Stimulated activated CD4-positive, alpha-beta T cell treated with anti-CD3 and anti-CD28 coated beads, Interleukin-12 subunit alpha, Interleukin-12 subunit beta, amount 100 ng/mL, for 4 hours (primary cell): ENCODE results near the gene P3H1.
"Not testable (repeated sequence)": the region's sequence is repeated elsewhere in the genome, so short reads cannot be mapped to it uniquely, and the experiment has no call there.

ENCODE experiments used
- DNase-seq: peaks from one replicate; pipeline ENCODE4 v3.0.0-alpha.2; 2020

The P3H1 gene

GRCh38 chr1:42768172-42768571 is 1.3 kb upstream of the P3H1 start:
- no peak for DNase-seq

DNA sequence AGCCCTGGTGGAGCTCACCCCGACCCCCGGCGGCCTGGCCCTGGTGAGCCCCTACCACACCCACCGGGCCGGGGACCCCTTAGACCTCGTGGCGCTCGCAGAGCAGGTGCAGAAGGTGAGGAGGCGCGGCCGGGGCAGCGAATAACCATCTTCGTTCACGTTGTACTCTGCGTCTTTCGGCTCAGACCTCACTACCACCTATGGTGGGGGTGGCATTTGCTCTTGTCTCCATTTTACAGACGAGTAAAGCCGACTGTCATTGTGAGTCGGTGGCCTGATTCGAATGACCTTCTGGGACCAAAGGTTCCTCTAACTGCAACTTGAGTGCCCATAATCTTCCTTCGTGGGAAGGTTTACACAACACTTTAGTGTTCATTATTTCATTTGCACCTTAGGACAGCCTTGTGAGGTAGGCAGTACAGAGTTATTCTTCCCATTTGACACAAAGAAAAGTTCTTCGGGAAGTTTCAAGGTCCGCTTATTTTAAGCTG is 727 bp upstream of the P3H1 start:
- no peak for DNase-seq

- peak; percentile 52 for DNase-seq
These were observed 742 bp downstream of the P3H1 start for GRCh38 chr1:42765832-42766740.

GRCh38 chr1:42765269-42765668 is 1.6 kb downstream of the P3H1 start:
- no peak for DNase-seq

DNA sequence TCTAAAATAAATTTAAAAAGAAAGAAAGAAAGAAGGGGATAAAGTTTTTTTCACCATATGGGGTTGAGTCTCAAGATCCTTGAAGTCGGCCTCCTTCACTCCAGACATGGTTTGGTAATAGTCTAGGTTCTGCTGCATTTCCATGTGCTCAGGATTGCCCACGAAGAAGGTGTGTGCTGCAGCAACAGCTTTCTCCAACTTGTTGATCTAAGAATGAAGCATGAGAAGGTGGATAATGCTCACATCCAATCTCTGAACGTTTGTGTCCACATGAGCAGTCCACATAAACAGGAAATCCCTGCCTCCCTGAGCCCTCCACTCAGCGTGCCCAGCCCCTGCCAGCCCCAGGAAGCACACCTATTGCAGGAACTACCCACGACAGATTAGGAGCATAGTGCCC is 4.6 kb downstream of the P3H1 start:
- DNase-seq, result no peak

GRCh38 chr1:42761567-42761966 is 5.3 kb downstream of the P3H1 start:
- no peak for DNase-seq

- no peak for DNase-seq
These were observed 7.7 kb downstream of the P3H1 start for GRCh38 chr1:42759114-42759513.

DNA sequence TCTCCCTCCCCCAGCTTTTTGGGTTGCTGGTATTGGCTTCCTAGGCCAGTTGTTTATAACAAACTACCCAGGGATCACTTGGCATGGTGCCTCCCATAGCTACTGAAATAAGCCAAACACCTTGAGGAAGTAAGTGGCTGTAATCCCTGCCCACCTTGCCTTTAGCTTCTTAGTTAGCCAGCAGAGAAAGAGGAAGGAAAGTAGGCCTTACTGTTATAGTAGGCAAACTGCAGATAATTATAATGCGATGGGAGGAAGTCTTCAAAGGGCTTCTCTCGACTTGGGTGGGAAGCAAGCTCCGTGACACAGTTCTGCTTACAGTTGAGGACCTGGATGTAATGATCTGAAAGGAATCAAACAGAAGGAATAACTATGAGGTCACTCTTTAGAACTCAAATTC is 8.2 kb downstream of the P3H1 start:
- DNase-seq, result no peak

DNA sequence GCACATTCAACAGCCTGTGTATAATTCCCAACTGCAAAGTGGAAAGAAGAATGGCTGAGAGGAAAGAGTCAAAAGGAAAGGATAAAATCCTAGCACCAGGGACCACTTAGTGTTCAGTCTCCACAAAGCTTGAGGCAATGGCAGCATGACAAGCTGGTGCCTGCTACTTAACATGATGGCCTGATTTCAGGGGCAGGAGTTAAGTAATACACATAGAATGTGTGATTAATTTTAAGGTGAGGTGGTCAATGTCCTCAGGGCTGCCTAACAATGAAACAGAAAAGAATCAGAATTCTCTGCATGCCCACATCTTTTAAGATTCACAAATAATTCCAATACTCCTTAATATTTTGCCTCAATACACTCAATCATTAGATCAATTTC is 8.9 kb downstream of the P3H1 start:
- no peak for DNase-seq

DNA sequence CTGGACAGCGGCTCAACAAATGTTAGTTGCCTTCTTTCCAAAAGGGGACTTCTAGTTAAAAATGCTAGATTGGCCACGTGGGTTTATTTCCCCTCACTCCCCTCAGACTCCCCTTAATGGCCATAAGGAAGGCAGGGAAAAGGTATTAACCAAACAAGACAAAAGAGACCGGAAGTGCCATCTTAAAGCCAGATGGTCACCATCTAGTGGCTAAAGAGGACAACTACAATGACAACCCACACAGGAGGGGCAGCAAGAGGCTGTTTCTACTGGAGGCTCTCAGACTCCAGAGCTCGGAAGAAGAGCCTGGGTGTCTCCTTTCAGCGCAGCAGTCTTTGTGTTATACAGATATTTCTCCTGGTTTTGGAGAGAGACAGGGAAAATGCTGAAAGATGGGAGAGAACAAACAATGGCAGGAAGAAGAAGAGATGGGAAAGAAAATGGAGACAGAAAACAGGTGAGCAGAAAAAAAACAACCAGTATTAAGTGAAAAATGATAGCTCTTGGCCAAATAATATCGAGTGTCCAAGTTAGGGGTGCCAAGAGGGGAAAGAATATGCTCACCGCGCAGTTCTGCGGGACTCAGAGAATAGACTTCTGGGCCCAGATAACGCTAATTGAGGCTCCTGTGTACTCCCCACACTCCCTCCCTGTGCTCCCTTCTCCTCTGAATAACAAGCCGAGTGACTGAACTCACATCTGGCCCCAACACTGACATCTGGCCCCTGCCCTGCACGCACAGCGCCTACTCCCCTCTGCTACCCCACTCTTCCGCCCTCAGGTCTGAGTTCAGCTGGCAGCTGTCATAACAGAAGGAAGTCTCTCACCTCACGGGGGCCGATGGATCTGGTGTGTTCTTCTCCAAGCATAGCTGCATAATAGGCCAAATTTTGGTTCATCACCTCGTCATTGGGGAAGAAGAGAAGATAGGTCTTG is 9.6 kb downstream of the P3H1 start:
- no peak for DNase-seq

DNA sequence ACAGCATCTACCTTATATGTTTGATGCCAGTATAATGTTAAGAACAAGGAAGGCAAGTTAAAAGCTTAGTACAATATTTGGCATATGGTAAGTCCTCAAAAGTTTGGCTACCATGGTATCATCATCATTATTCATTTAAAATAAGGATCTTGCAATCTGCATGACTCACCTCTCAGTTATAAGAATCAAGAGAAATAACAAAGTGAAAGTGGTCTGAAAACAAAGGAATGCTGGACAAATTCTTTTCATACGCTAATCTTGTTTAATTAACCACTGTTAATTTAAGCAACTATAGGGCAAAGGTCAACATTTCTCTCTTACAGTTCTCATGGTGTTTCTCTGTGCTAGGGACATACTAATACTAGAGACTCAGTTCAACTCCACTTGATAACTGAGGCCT is 13.8 kb downstream of the P3H1 start:
- DNase-seq, result no peak

GRCh38 chr1:42752284-42752683 is 14.5 kb downstream of the P3H1 start:
- DNase-seq, result no peak

GRCh38 chr1:42751511-42752070 is 15.2 kb downstream of the P3H1 start:
- not testable (repeated sequence) for DNase-seq

DNA sequence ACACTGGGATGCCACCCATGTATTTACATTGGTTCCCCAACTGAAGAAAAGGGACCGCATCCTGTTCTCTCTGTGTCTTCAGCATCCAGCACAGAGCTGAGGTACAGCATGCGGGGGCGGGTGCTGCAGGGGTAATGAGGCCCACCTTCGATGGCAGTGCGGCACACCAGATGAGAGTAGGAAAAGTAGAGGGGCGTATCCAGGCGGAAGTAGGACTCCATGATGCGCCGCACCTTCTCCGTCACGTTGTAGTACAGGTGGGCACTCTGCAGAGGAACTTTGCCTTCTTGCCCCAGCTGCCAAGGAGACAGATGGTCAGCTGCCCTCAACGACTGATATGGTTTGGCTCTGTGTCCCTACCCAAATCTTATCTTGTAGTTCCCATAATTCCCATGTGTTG is 16.8 kb downstream of the P3H1 start:
- no peak for DNase-seq

GRCh38 chr1:42748461-42749410 is 18.1 kb downstream of the P3H1 start:
- no peak for DNase-seq

GRCh38 chr1:42748021-42748420 is 18.8 kb downstream of the P3H1 start:
- DNase-seq, result no peak

- peak; percentile 50 for DNase-seq
These were observed 19.7 kb downstream of the P3H1 start for GRCh38 chr1:42747125-42747524.

GRCh38 chr1:42746436-42747105 is 20.3 kb downstream of the P3H1 start:
- DNase-seq, result no peak

DNA sequence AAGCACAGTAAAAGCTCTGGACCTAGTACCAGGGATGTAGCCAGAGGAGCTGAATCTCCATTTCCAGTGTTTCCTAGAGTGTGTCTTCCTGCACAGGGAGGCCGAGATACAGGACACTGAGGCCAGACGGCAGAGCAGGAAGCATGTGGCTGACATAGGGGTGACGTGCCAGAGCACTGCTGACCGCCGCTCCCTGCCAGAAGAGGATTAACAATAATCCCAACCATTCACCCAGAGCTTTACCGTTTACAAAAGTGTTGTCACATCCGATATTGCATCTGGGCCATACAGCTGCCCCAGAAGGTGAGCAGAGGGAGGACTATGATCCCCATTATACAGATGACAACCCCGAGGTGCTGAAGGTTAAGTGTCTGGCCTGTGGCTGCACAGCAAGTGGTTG is 21.0 kb downstream of the P3H1 start:
- no peak for DNase-seq

- DNase-seq, result no peak
These were observed 22.7 kb downstream of the P3H1 start for GRCh38 chr1:42744148-42744413.

- no peak for DNase-seq
These were observed 23.3 kb downstream of the P3H1 start for GRCh38 chr1:42743317-42744147.
